Nephron progenitor cell (in vitro differentiated cells): ENCODE results near the gene ZFR2.
A peak's percentile ranks its signal among the peaks of the same experiment; 100 is the strongest.
"Not testable (repeated sequence)": the region's sequence is repeated elsewhere in the genome, so short reads cannot be mapped to it uniquely, and the experiment has no call there.

Source experiments
- DNase-seq: peaks from one replicate; pipeline ENCODE4 v3.0.0; 2021
- H3K27ac Mint-ChIP-seq: 2 replicates; pipeline ENCODE4 v1.8.0; 2021; ENCODE audit warnings: mild to moderate bottlenecking, moderate library complexity, mixed read lengths
- H3K27me3 Mint-ChIP-seq: 2 replicates; pipeline ENCODE4 v1.8.0; 2021; ENCODE audit warnings: mild to moderate bottlenecking, low read depth, mixed read lengths; ENCODE audit not compliant: poor library complexity
- H3K36me3 Mint-ChIP-seq: 2 replicates; pipeline ENCODE4 v1.8.0; 2021; ENCODE audit warnings: low read depth, mixed read lengths
- H3K4me1 Mint-ChIP-seq: 2 replicates; pipeline ENCODE4 v1.8.0; 2021; ENCODE audit warnings: mixed read lengths
- H3K4me3 Mint-ChIP-seq: 2 replicates; pipeline ENCODE4 v1.8.0; 2021; ENCODE audit warnings: mild to moderate bottlenecking, moderate library complexity, mixed read lengths
- H3K9me3 Mint-ChIP-seq: 2 replicates; pipeline ENCODE4 v1.8.0; 2021; ENCODE audit warnings: mild to moderate bottlenecking, moderate library complexity, mixed read lengths
- CTCF ChIP-seq: fragments of 200-600 bp; sonication (generic); IDR thresholded peaks from 2 replicates; pipeline ENCODE4 v1.5.0; 2021; ENCODE audit warnings: antibody characterized with exemption

Gene ZFR2

DNA sequence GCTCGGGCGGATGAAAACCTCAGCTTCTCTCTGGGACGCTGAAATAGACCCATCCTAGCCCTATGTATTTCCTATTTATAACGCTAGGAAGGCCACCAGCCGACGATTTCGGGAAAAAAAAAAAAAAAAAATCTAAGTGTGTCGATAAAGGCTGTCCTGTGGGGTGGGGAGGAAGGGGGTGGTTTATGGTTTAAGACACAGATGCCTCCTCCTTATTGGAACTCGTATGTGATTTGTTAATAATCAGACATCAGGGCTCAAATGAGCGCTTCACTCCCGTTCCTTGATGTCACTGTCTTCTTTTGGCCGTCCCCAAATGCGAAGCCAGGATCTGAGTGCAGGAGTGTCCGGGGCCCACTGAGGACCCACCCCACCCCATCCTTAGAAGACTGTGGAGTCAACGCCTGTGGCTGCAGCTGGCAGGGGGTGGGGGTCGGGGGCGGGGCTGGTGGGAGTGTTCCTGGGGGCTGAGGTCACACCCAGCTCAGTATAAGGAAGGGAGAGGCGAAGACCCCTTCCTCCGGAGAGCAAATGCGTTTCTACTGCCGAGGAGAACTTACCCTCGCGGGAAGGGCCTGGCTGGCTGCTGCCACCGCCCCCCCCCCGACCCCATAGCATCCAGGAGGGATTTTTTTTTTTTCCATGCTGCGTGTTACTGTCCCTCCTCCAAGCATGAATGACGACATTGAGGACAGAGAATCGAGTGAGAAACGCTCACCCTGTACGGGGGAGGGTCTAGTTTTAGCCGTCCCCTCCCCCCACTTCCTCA is 12.6 kb upstream of the ZFR2 start:
- H3K27me3 Mint-ChIP-seq: peaks cover 75% of the 10 kb centered on the region
- no peak for DNase-seq
- H3K36me3 Mint-ChIP-seq: no peaks in the 10 kb centered on the region
- TF ChIP-seq CTCF: no peak
- peak overlapping the region; percentile 66 for H3K4me3 Mint-ChIP-seq
- no peaks in the 10 kb centered on the region for H3K9me3 Mint-ChIP-seq
- no peak overlapping the region for H3K27ac Mint-ChIP-seq
- peaks cover 16% of the 10 kb centered on the region for H3K4me1 Mint-ChIP-seq

DNA sequence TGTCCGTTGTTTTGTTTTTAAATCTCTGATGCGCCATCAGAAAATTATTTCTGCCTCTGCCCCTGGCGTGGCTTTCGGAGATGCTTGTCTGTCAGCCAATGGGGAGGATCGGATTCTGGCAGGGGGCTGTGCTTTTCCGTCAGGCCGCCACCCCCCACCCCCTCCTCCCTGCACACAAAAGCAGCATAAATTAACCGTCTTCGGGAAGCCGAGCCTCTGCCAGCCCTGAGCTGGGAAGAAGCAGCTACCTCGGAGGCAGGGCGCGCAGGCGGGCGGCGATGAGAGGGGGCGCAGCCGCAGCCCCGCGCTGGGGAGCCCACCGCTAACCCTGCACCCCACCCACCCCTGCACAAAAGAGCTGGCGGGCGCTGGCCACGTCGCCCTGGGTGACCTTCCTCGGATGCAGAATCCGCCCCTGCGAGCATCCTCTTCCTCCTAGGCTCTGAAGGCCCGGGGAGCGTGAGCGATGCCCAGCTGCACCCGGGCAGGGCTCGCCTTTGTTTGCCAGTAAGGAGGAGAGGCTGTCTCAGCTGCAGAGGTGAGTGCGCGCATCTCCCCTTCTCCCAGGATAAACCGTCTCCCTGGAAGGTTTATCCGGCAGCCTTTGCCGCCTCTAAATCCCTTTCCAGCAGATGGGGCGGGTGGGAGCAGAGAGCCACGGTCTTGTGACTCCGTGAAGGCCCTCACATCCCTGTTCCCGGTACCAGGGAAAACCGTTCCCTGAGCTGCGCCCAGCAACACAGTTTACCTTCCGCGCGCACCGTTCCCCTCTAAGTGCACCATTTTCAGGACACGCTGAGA is 11.8 kb upstream of the ZFR2 start, which contains the start of gene ATCAY:
TSS of gene ATCAY (plus strand) at position 215 of the 801 bp plus-strand sequence. CDS start 5,083 bp downstream, outside the sequence.
- H3K36me3 Mint-ChIP-seq: no peaks in the 10 kb centered on the region
- H3K9me3 Mint-ChIP-seq: no peaks in the 10 kb centered on the region
- peak within 1 kb of the TSS; percentile 66 for H3K4me3 Mint-ChIP-seq
- TF ChIP-seq CTCF: no peak
- no peak within 1 kb of the TSS for H3K27ac Mint-ChIP-seq
- H3K27me3 Mint-ChIP-seq: peaks cover 78% of the 10 kb centered on the region
- H3K4me1 Mint-ChIP-seq: peaks cover 16% of the 10 kb centered on the region
- peak; percentile 52 for DNase-seq

- peak; percentile 16 for TF ChIP-seq CTCF
- H3K27ac Mint-ChIP-seq: no peak overlapping the region
- H3K4me1 Mint-ChIP-seq: peaks cover 16% of the 10 kb centered on the region
- H3K9me3 Mint-ChIP-seq: no peaks in the 10 kb centered on the region
- peaks cover 78% of the 10 kb centered on the region for H3K27me3 Mint-ChIP-seq
- no peak for DNase-seq
- no peak overlapping the region for H3K4me3 Mint-ChIP-seq
- H3K36me3 Mint-ChIP-seq: no peaks in the 10 kb centered on the region
Measured at GRCh38 chr19:3879656-3880055, 10.8 kb upstream of the ZFR2 start.

GRCh38 chr19:3874695-3875094 is 5.9 kb upstream of the ZFR2 start:
- not testable (repeated sequence) for H3K36me3 Mint-ChIP-seq, H3K4me1 Mint-ChIP-seq

GRCh38 chr19:3873151-3873550 is 4.3 kb upstream of the ZFR2 start:
- no peak for DNase-seq
- H3K36me3 Mint-ChIP-seq: no peaks in the 10 kb centered on the region
- no peak overlapping the region for H3K27ac Mint-ChIP-seq
- peaks cover 74% of the 10 kb centered on the region for H3K27me3 Mint-ChIP-seq
- no peak overlapping the region for H3K4me3 Mint-ChIP-seq
- TF ChIP-seq CTCF: no peak
- peaks cover 2% of the 10 kb centered on the region for H3K4me1 Mint-ChIP-seq
- peaks cover 21% of the 10 kb centered on the region for H3K9me3 Mint-ChIP-seq

More at GRCh38 chr19:3874695-3875094, 5.9 kb upstream of the ZFR2 start:
- not testable (repeated sequence) for H3K27ac Mint-ChIP-seq, DNase-seq, H3K4me3 Mint-ChIP-seq
- H3K27me3 Mint-ChIP-seq: peaks cover 77% of the 10 kb centered on the region
- H3K9me3 Mint-ChIP-seq: peaks cover 13% of the 10 kb centered on the region

GRCh38 chr19:3867971-3868769 is 668 bp downstream of the ZFR2 start:
- Mint-ChIP-seq H3K4me3 (peak overlapping the region; percentile 76), H3K4me1 (peaks cover 14% of the 10 kb centered on the region), H3K36me3 (no peaks in the 10 kb centered on the region), H3K27me3 (peaks cover 68% of the 10 kb centered on the region), H3K9me3 (peaks cover 21% of the 10 kb centered on the region), H3K27ac (no peak overlapping the region)
- no peak for DNase-seq
- TF ChIP-seq CTCF: no peak
